GM12864 (cell line): ENCODE results near the gene DNAH17.

ENCODE experiments used
- DNase-seq: peaks from one replicate; pipeline ENCODE4 v3.0.0-alpha.2; 2011; ENCODE audit warnings: low read depth
- H3K4me3 ChIP-seq: 2 replicates; pipeline ENCODE4 v1.5.1; 2011; ENCODE audit warnings: mild to moderate bottlenecking, low read depth, low read length, control low read depth
- CTCF ChIP-seq: IDR thresholded peaks from 2 replicates; pipeline ENCODE4 v1.5.1; 2011; ENCODE audit warnings: low read depth, mild to moderate bottlenecking, moderate library complexity, low read length, control low read depth, inconsistent platforms; ENCODE audit errors: missing control alignments

Gene DNAH17

GRCh38 chr17:78374189-78374588, 203.0 kb downstream of the DNAH17 start:
- H3K4me3 ChIP-seq = no peak overlapping the region
- no peak for DNase-seq
- TF ChIP-seq CTCF = no peak
